GM18861 (cell line): ENCODE results near the gene KITLG.
"Not testable (repeated sequence)": the region's sequence is repeated elsewhere in the genome, so short reads cannot be mapped to it uniquely, and the experiment has no call there.

Source experiments
- ATAC-seq: cut with Tn5 transposase; IDR thresholded peaks from one replicate; pipeline ENCODE4 v1.9.1; 2021; ENCODE audit not compliant: unreplicated experiment

The KITLG gene

GRCh38 chr12:88577537-88577936 is 2.7 kb downstream of the KITLG start:
- no peak for ATAC-seq

GRCh38 chr12:88576866-88577265 is 3.4 kb downstream of the KITLG start:
- ATAC-seq: no peak

GRCh38 chr12:88575361-88575970 is 4.8 kb downstream of the KITLG start:
- no peak for ATAC-seq

DNA sequence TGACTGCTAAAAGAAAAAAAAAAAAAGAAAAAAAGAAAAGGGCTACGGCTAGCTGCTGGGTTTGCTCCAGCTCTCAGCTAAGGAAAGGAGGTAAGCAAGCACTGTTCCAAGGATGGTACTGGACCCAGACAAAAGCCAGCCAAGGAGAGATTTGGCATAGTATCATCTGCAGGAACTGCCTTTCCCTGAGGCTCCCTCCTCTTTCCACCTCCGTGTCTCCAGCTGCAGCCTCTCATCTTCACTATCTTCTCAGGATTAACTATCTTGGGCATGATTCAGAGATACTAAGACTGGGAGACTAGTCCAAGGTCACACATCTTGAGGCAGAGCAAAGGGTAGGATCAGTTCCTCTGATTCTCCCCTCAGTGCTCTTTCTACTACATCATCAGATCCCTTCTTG is 6.0 kb downstream of the KITLG start:
- no peak for ATAC-seq

- ATAC-seq: no peak
Measured at GRCh38 chr12:88573583-88573982, 6.7 kb downstream of the KITLG start.

- no peak for ATAC-seq
Measured at GRCh38 chr12:88572781-88573549, 7.3 kb downstream of the KITLG start.

GRCh38 chr12:88571543-88571942 is 8.7 kb downstream of the KITLG start:
- ATAC-seq: no peak

DNA sequence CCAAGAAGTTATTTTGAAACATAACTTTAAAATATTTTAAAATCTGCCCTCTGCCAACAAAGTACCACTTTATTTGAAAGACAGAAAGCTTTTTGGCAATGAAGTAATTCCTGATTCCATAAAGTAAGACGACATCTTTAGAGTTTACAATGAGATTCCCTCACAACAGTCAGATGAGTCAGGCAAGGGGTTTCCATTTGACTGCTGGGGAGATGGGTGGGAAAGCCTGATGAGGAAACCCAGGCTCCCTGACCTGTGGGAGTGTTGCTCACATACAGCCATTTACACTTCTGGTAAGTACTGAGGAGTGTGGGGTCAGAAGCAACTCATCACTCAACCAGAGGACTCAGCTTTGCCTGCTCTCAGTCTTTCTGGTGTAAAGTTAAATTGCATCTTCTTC is 10.2 kb downstream of the KITLG start:
- ATAC-seq: no peak

GRCh38 chr12:88566430-88566829 is 13.8 kb downstream of the KITLG start:
- ATAC-seq: no peak

DNA sequence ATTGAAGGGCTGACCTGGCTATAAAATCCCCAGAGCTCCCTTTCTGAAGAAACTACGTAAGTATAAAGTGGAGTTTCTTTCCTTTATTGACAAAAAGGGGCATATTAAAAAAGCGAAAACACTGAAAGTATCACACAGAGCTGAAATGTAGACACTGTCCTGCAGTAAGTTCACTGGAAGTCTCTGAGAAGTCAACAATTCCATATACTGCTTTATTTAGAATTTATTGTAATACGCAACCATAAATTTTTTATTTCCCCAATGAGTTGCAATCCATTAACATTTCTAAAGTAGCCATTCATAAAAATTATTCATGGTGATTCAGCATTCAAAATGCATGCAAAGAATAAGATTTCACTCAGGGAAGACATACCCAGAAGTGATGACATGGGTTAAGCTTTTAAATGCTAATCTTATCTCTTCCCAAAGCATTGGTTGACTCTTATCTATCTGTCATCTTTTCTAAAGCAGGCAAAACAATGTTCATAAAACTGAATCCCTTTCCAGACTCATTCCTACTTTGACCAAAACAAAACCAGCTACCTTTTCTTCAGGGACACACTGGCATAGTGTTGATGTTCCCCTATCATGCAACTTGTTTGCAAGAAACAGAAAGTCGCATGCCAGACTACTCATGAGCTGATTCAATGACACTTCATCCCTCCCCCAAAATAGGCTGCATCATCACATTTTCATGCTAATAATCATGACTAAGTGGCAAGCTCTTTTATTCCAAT is 17.3 kb downstream of the KITLG start:
- ATAC-seq: no peak

GRCh38 chr12:88562151-88562550 is 18.1 kb downstream of the KITLG start:
- ATAC-seq: no peak

DNA sequence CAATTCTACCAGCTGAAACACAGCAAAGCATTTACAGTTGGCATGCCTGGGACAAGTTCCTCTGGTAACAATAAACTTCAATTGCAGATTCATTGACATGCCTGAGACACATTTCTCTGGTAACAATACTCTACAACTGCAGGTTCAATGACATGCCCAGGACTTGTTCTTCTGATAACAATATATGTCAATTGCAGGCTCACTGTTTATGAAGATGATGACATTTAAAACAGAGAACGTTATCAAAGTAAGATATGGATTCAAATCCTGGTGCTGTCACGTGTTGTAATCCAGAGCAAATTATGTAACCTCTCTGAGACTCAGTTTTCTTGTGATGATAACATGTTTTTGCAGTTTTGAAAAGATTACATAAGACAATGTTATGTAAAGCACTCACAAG is 20.5 kb downstream of the KITLG start:
- ATAC-seq: no peak

- no peak for ATAC-seq
Measured at GRCh38 chr12:88559199-88559598, 21.1 kb downstream of the KITLG start.

DNA sequence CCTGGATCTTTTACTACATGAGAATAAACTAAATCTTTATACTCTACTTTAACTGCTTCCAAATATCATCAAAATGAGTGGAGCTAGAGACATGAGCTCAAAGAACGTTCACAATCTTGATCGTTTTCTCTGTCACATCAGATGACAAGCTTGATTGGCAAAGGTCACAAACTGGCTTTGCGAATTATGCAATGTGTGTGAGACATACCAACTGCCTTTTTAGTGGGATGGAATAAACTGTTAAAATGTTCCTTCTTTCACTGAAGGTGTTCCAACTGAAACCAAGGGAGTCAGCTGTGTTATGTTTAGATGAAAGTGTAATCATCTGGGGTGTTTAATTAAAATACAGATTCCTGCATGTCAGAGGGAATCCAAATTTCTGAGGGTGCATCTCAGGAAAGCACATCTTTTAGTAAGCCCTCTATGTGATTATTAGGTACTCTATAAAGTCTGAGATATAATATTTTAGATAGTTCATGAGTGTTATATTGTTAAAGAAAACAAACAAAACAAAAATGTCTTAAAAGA is 21.9 kb downstream of the KITLG start:
- no peak for ATAC-seq

DNA sequence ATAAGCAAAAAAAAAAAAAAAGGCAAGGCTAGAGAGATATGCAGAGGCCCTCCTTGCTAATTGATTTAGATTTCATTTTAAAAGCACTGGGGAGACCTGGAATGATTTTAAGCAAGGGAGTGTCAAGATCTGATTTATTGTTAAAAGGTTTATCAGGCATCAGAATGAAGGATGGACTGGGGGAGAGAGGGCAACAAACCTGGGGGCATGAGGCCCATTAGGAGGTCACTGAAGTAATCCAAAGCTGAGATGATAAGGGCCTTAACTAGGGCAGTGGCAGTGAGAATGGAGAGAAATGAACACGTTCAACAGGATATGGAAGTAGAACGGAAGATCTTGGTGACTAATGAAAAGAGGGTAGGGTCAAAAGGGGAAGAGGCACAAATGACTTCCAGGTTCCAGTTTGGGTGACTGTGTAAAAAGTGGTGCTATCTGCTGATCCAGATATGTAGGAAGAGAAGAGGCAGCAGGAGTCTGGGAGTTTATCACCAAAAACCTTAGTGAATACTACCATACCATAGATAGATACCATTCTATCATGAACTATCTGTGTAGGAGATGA is 24.0 kb downstream of the KITLG start:
- ATAC-seq: no peak

- no peak for ATAC-seq
Measured at GRCh38 chr12:88553941-88554658, 26.2 kb downstream of the KITLG start.

GRCh38 chr12:88552610-88553079 is 27.6 kb downstream of the KITLG start:
- ATAC-seq: no peak

DNA sequence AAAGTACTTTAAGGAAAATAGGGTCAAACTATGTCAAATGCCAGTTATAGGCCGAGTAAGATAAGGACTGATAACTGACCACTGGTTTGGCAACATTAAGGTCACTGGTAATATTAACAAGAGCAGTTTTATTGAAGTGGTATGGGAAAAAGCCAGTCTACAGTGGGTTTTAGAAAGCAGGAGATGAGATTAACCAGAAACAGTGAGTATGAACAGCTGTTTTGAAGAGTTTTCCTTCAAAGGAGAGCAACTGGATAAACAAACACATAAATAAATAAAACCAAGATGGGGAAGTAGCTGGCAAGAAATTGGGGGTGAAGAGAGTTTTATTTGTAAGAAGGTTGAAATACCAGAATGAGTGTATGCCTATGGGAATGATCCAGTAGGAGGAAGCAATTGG is 30.3 kb downstream of the KITLG start:
- ATAC-seq: no peak

DNA sequence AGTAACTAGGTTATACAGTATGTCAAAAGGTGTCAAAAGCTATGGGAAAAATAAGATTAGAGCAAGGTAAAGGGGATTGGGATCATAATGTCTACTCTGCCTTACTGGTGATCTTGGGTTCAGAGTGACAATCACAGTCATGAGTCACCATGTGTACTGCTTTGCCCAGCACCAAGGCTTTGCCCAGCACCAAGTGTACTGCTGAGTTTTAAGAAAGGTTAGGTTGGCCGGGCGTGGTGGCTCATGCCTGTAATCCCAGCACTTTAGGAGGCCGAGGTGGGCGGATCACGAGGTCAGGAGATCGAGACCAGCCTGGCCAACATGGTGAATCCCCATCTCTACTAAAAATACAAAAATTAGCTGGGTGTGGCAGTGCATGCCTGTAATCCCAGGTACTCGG is 32.3 kb downstream of the KITLG start:
- not testable (repeated sequence) for ATAC-seq

GRCh38 chr12:88546853-88547252 is 33.4 kb downstream of the KITLG start:
- no peak for ATAC-seq

DNA sequence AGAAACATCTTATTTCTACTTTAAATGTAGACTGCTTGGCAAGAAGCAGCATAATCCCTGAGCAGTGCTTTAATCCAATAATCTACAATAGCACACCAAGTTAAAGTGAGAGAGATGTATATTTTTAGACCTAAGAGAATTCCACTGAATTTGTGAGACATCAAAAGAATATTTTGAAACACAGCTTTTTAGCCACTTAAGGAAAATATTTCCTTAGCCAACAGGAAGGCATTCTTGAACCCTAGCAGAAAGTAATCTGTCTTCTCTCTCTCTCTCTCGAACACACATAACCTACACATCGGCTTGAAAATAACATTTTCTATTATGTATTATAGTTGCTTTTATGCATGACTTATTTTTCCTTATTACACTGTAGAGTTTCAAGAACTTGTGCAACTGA is 34.0 kb downstream of the KITLG start:
- ATAC-seq: no peak
